HT1080 (cell line): ENCODE results near the gene DNM3. TPM values are rescaled to one million over a fixed set of nuclear protein-coding genes. Genes with fewer than 3 reads are reported as not detected.
"Not testable (repeated sequence)": the region's sequence is repeated elsewhere in the genome, so short reads cannot be mapped to it uniquely, and the experiment has no call there.

Source experiments
- DNase-seq: peaks from one replicate; pipeline ENCODE4 v3.0.0-alpha.2; 2015; ENCODE audit warnings: low read depth
- total RNA-seq: library from RNA; depleted of rRNA; stranded (reverse); fragments of >200 nt; shearing (Covaris generic); gene quantifications from 2 replicates; pipeline ENCODE4 v1.2.3, GENCODE V29; 2014

Gene DNM3
- total RNA-seq, 1 experiment from 2014 or later: 1.8 TPM

- no peak for DNase-seq
Observed at GRCh38 chr1:172354291-172355274, 513.3 kb downstream of the DNM3 start.

- peak; percentile 81 for DNase-seq
Observed at GRCh38 chr1:172356620-172357019, 515.3 kb downstream of the DNM3 start.

- no peak for DNase-seq
Observed at GRCh38 chr1:172357753-172358385, 516.6 kb downstream of the DNM3 start.

GRCh38 chr1:172359491-172359999 lies 518.2 kb downstream of the DNM3 start:
- DNase-seq: peak; percentile 42

- DNase-seq: peak; percentile 25
Observed at GRCh38 chr1:172360511-172360910, 519.2 kb downstream of the DNM3 start.

GRCh38 chr1:172360985-172361384 lies 519.7 kb downstream of the DNM3 start:
- DNase-seq: no peak

- DNase-seq: no peak
Observed at GRCh38 chr1:172363852-172364251, 522.6 kb downstream of the DNM3 start.

- not testable (repeated sequence) for DNase-seq
Observed at GRCh38 chr1:172371646-172372045, 530.3 kb downstream of the DNM3 start.

GRCh38 chr1:172373864-172374263 lies 532.6 kb downstream of the DNM3 start:
- DNase-seq: no peak

- no peak for DNase-seq
Observed at GRCh38 chr1:172375211-172375631, 533.9 kb downstream of the DNM3 start.

- DNase-seq: no peak
Observed at GRCh38 chr1:172376431-172376830, 535.1 kb downstream of the DNM3 start.

GRCh38 chr1:172377565-172377964 lies 536.3 kb downstream of the DNM3 start:
- no peak for DNase-seq

GRCh38 chr1:172378109-172378760 lies 536.9 kb downstream of the DNM3 start:
- DNase-seq: no peak

- peak; percentile 24 for DNase-seq
Observed at GRCh38 chr1:172380441-172381244, 539.3 kb downstream of the DNM3 start.

GRCh38 chr1:172381946-172382345 lies 540.6 kb downstream of the DNM3 start:
- DNase-seq: no peak

GRCh38 chr1:172382406-172382805 lies 541.1 kb downstream of the DNM3 start:
- no peak for DNase-seq

GRCh38 chr1:172382990-172383389 lies 541.7 kb downstream of the DNM3 start:
- DNase-seq: no peak

- DNase-seq: no peak
Observed at GRCh38 chr1:172383536-172383935, 542.2 kb downstream of the DNM3 start.

- DNase-seq: no peak
Observed at GRCh38 chr1:172384656-172385055, 543.4 kb downstream of the DNM3 start.

- DNase-seq: no peak
Observed at GRCh38 chr1:172386046-172386445, 544.7 kb downstream of the DNM3 start.

- DNase-seq: no peak
Observed at GRCh38 chr1:172388490-172388889, 547.2 kb downstream of the DNM3 start.
